Right lobe of liver (tissue), 6 donors: Measurements from ENCODE around the gene SERINC5. TPM values are rescaled to one million over a fixed set of nuclear protein-coding genes. Genes with fewer than 3 reads are reported as not detected.

Source experiments
- ATAC-seq, 4 donors: fragments of 200-7000 bp; cut with Tn5 transposase; one replicate each; pipeline ENCODE4 v1.9.1; 2020; ENCODE audit warnings: mild to moderate bottlenecking in 4 of 4, moderate library complexity in 4 of 4
- DNase-seq, 3 donors: peaks; one replicate each; pipeline ENCODE4 v3.0.0-alpha.2; 2020
- H3K27ac ChIP-seq, 3 donors: fragments of 200-600 bp; one replicate each; pipeline ENCODE4 v1.8.0; 2022
- H3K27me3 ChIP-seq, 2 donors: fragments of 200-600 bp; one replicate each; pipeline ENCODE4 v1.8.0; 2022
- H3K36me3 ChIP-seq, 4 donors: fragments of 200-600 bp; sonication (generic) in 1 of 4; one replicate each; pipeline versions ENCODE4 v1.5.1 to v1.8.0; 2017 to 2022; ENCODE audit warnings: control low read depth in 1 of 4
- H3K4me1 ChIP-seq, 4 donors: fragments of 200-600 bp; sonication (generic) in 1 of 4; one replicate each; pipeline versions ENCODE4 v1.5.1 to v1.8.0; 2017 to 2022; ENCODE audit warnings: control low read depth in 1 of 4
- H3K4me3 ChIP-seq, 3 donors: fragments of 200-600 bp; one replicate each; pipeline ENCODE4 v1.8.0; 2022
- H3K9me3 ChIP-seq, 4 donors: fragments of 200-600 bp; sonication (generic) in 1 of 4; one replicate each; pipeline versions ENCODE4 v1.5.1 to v1.8.0; 2017 to 2022; ENCODE audit warnings: control low read depth in 1 of 4
- CTCF ChIP-seq, 4 donors: fragments of 200-600 bp in 3 of 4; fragments of 450-650 bp in 1 of 4; IDR thresholded peaks; one replicate each; pipeline versions ENCODE4 v1.5.1 to v1.8.0; 2016 to 2022; ENCODE audit warnings: antibody characterized with exemption in 4 of 4, mild to moderate bottlenecking in 2 of 4
- POLR2A ChIP-seq: fragments of 450-650 bp; IDR thresholded peaks from one replicate; pipeline ENCODE4 v1.6.1; 2017; ENCODE audit warnings: antibody characterized with exemption, mild to moderate bottlenecking
- WGBS: methylation state at CpG from one replicate; pipeline ENCODE4 v1.1.6; 2018; ENCODE audit warnings: low coverage, low lambda C conversion rate; ENCODE audit not compliant: insufficient coverage; ENCODE audit errors: missing lambda C conversion rate; 5-methylcytosine and 5-hydroxymethylcytosine counted together
- intact Hi-C, 2 donors: fragments of 100-400 bp; cut with DNase I; formaldehyde crosslinking; loops; one replicate each; pipeline versions ENCODE4 v1.11.2 to v1.14.1; 2022
- total RNA-seq, 6 experiments: library from RNA; depleted of rRNA in 2 of 6; stranded (reverse); fragments of >200 nt in 2 of 6; fragmentation: NEBNext Ultra II Directional in 3 of 6; extraction: Animal tissue kit (Norgen Biotek cat#: 25700) in 3 of 6; gene quantifications; one replicate each; pipeline versions ENCODE4 v1.1.0 to v1.2.4, GENCODE V29; 2016 to 2023
- donor health status: DM: no; HTN: yes; CAD: no.
- donor health status: DM: no; HTN: no; CAD: no.
- donor health status: DM: no; HTN: no; CAD: no.
- donor health status: DM: no; HTN: yes; CAD: no.
- donor health status: DM: no; HTN: yes; CAD: no.

The SERINC5 gene
- total RNA-seq, 6 experiments from 2014 or later, result 30.1 to 82.1 (median 57.9) TPM

- no peaks in the 10 kb centered on the region for H3K4me1 ChIP-seq
- H3K27me3 ChIP-seq, result no peaks in the 10 kb centered on the region
- H3K27ac ChIP-seq, result no peak overlapping the region
- TF ChIP-seq POLR2A (no peak), CTCF (IDR thresholded peaks at IDR 0.05) (no peak)
- H3K4me3 ChIP-seq, result no peak overlapping the region
- intact Hi-C loops, result no loop called here
- 93% methylated on average over 5 of the region's 5 CpGs for WGBS
- DNase-seq (no peak), ATAC-seq (no peak)
- H3K9me3 ChIP-seq, result no peaks in the 10 kb centered on the region
- H3K36me3 ChIP-seq, result no peaks in the 10 kb centered on the region
Observed at GRCh38 chr5:80129146-80129545, 126.7 kb downstream of the SERINC5 start.

GRCh38 chr5:80128141-80128540 is 127.7 kb downstream of the SERINC5 start:
- no peaks in the 10 kb centered on the region for H3K4me1 ChIP-seq
- WGBS, result 58% methylated on average over 2 of the region's 2 CpGs
- H3K36me3 ChIP-seq, result no peaks in the 10 kb centered on the region
- no peak for TF ChIP-seq POLR2A
- TF ChIP-seq CTCF (IDR thresholded peaks at IDR 0.05), result no peak
- no peak overlapping the region for H3K4me3 ChIP-seq
- H3K27ac ChIP-seq, result no peak overlapping the region
- ATAC-seq (no peak), DNase-seq (no peak)
- no peaks in the 10 kb centered on the region for H3K27me3 ChIP-seq
- H3K9me3 ChIP-seq, result no peaks in the 10 kb centered on the region
- intact Hi-C loops, result no loop called here

- Histone ChIP-seq H3K4me1 (no peaks in the 10 kb centered on the region), H3K27ac (no peak overlapping the region), H3K4me3 (no peak overlapping the region), H3K36me3 (no peaks in the 10 kb centered on the region), H3K27me3 (no peaks in the 10 kb centered on the region), H3K9me3 (no peaks in the 10 kb centered on the region)
- DNase-seq, result no peak
- peak in 3 of 4 donors; percentile 19 to 47 (median 42) for ATAC-seq
- intact Hi-C loops, result no loop called here
- 53% methylated on average over 4 of the region's 4 CpGs for WGBS
- TF ChIP-seq CTCF (IDR thresholded peaks at IDR 0.05), result no peak
- no peak for TF ChIP-seq POLR2A
Observed at GRCh38 chr5:80127116-80127552, 128.7 kb downstream of the SERINC5 start.

GRCh38 chr5:80125962-80126480 is 129.8 kb downstream of the SERINC5 start:
- intact Hi-C loops, result no loop called here
- H3K4me3 ChIP-seq, result no peak overlapping the region
- H3K4me1 ChIP-seq, result no peaks in the 10 kb centered on the region
- no peak overlapping the region for H3K27ac ChIP-seq
- no peaks in the 10 kb centered on the region for H3K9me3 ChIP-seq
- 38% methylated on average over 4 of the region's 4 CpGs for WGBS
- no peak for DNase-seq
- H3K36me3 ChIP-seq, result no peaks in the 10 kb centered on the region
- no peaks in the 10 kb centered on the region for H3K27me3 ChIP-seq
- TF ChIP-seq CTCF (IDR thresholded peaks at IDR 0.05) (no peak), POLR2A (no peak)
- peak; percentile 15 to 52 (median 44) for ATAC-seq
